Panc1 (cell line): ENCODE data around the gene CDK4.

Source experiments
- CTCF ChIP-seq: fragments of 450-650 bp; IDR thresholded peaks from 2 replicates; pipeline ENCODE4 v1.5.1; 2017; ENCODE audit warnings: mild to moderate bottlenecking
- POLR2AphosphoS5 ChIP-seq: IDR thresholded peaks from 2 replicates; pipeline ENCODE4 v1.6.1; 2012; ENCODE audit warnings: mild to moderate bottlenecking, low read depth, low read length, moderate library complexity
- REST ChIP-seq, 2 experiments: IDR thresholded peaks; 2 replicates each; pipeline ENCODE4 v1.6.1; 2011 to 2012; ENCODE audit warnings: low read depth in 2 of 2, control low read depth in 1 of 2, low read length in 1 of 2, mild to moderate bottlenecking in 1 of 2, moderate library complexity in 1 of 2; ENCODE audit not compliant: insufficient read depth in 1 of 2

GRCh38 chr12:57780284-57780897, 28.3 kb upstream of the CDK4 start:
- no peak for TF ChIP-seq CTCF
- TF ChIP-seq REST (IDR thresholded peaks at IDR 0.05; ENCODE audit: insufficient read depth in 1 of 2, low read depth in 2 of 2, low read length in 1 of 2) = no peak
- no peak for TF ChIP-seq POLR2AphosphoS5
